Measurements from ENCODE around the gene POLA2.
"Not testable (repeated sequence)": the region's sequence is repeated elsewhere in the genome, so short reads cannot be mapped to it uniquely, and the experiment has no call there.

POLA2 gene, protein sequence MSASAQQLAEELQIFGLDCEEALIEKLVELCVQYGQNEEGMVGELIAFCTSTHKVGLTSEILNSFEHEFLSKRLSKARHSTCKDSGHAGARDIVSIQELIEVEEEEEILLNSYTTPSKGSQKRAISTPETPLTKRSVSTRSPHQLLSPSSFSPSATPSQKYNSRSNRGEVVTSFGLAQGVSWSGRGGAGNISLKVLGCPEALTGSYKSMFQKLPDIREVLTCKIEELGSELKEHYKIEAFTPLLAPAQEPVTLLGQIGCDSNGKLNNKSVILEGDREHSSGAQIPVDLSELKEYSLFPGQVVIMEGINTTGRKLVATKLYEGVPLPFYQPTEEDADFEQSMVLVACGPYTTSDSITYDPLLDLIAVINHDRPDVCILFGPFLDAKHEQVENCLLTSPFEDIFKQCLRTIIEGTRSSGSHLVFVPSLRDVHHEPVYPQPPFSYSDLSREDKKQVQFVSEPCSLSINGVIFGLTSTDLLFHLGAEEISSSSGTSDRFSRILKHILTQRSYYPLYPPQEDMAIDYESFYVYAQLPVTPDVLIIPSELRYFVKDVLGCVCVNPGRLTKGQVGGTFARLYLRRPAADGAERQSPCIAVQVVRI

GRCh38 chr11:65261591-65262380, at the start of gene POLA2:
POLA2 (plus strand) TSS chr11:65261962; CDS start chr11:65262293, 331 bp downstream.
- peak; percentile 77 to 89 for DNase-seq

DNA sequence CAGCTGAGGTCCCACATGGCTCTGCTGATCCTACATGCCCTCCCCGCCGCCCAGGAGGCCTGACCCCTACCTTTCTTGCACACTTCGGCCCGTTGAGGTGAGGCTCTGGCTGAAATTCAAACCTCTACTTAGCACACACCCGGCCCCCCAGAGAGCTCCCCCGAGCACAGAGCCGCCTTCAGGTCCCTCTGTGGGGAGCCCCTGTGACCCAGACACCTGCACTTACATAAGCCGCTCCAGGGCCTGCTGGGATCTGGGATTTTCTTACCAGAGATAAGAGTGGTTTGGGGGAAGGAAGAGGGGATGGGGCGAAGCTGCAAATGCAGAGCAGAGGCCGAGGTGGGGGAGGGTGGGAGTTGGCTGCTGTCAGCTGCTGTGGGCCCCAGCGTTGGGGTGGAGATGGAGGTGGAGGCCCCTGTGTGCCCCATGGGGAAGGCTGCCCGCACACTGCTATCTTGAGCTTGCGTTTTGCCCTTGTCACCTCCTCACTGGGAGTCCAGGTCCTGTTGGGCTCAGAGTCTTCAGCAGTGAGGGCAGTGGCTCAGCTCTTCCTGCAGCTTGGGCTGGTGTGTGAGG, 49.4 kb upstream of the POLA2 start:
- DNase-seq, result no peak

GRCh38 chr11:65213322-65214211, 48.2 kb upstream of the POLA2 start:
- DNase-seq, result no peak

DNA sequence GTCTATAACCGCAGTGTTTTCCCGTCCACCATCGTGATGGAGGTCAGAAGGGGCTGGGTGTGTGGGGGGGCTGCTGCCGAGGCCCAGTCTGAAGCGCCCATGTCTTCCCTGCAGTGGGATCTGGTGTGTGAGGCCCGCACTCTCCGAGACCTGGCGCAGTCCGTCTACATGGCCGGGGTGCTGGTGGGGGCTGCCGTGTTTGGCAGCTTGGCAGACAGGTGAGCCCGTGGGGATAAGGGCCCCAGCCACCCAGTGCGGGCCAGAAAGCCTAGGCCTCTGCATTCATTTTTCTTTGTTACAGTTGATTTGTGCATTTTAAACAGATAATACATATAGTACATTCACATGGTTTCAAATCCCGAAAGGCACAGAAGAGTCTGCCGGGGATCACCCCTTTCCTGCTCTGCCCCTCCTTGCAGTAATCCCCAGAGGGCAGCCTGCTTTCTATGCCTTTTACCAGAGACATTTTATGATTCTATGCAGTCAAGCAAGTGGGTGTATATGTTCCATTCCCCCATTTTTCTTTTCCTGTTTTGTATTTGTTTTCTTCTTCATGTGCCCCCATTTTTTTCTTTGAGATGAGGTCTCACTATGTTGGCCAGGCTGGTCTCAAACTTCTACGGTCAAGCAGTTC, 47.4 kb upstream of the POLA2 start:
- no peak for DNase-seq

GRCh38 chr11:65215441-65216076, 46.2 kb upstream of the POLA2 start:
- DNase-seq, result no peak

DNA sequence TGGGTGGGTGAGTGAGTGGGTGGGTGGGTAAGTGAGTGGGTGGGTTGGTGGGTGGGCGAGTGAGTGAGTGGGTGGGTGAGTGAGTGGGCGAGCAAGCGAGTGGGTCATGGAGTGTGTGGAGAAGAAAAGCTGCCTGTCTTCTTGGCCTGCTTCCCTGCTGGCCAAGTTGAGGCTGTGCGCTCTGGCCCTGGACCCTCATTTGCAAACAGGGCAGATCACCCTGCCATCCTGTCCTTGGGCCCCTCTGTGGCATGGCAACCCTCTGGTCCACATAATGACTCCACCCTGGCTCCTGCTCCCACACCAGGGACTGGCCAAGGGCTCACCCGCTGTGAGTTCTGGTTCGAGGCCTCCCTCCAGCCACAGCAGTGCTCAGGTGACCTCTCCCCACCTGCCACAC, 44.9 kb upstream of the POLA2 start:
- DNase-seq, result no peak

DNA sequence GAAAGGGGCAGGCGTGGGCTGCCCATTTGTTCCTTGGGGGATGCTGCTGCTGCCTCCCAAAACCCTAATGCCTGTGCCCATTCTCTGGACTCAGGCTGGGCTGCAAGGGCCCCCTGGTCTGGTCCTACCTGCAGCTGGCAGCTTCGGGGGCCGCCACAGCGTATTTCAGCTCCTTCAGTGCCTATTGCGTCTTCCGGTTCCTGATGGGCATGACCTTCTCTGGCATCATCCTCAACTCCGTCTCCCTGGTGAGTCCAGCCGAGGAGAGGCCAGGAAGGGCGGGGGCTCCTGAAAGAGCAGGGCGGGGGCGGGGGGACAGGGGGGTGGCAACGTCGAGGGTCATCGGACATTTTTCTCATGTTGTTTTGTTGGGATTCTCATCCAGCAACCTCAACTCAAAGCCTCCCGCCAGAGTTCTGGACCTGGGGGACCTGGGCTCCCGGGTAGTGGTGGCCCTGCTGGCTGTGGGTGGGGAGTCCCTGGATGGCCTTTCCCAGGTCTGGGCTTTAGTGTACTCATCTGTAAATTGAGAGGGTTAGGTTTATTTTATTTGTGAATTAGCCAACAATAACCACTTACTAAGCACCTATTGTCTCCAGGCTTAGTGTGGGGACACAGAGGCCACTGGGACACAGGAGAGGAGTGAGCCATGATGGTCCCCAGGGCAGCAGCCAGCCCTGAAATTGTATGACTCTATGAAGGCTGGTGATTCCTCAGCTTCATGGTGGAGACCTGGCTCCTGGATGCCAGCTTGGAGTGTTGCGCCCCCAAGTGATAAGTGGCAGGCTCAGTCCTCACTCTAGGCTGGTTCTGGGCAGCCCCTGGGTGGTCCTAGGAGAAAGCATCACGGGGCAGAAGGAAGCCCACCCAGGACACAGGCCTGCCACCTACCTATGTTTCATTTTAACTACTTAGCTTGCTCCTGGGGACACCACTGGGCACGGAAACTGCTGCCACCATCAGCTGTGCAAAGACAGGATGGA, 44.0 kb upstream of the POLA2 start:
- DNase-seq, result no peak

DNA sequence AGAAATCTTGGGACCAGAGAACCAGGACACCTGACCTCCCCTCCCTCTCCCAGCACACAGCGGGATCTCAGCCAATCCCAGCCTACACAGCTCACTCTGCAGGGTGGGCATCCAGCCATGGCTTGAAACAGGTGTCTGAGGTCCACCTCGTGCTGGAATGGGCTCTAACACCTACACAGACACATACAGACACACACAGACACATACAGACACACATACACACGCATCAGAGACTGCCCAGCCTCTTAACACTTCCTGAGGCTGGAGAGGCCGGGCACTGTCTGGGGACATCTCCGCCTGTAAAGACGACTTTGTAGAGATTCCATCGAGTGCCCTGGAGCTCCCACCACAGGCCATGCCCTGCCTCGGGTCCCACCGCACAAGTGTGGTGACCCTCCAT, 43.3 kb upstream of the POLA2 start:
- DNase-seq, result no peak

- DNase-seq, result no peak
Measured at GRCh38 chr11:65219930-65220213, 41.9 kb upstream of the POLA2 start.

DNA sequence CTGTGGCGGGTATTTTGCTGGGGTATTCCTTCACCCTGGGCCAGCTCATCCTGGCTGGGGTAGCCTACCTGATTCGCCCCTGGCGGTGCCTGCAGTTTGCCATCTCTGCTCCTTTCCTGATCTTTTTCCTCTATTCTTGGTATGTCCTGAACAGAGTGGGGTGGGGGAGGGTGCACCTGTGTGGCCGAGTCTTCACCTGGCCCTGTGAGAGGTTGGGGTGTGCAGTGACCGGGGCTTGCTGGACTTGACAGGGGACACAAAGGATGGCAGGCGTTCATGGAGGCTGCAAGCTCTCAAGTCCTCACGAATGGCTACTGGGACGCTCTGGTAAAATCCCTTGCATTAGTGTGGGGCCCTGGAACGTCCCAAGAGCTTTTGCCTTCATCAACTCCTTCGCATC, 40.7 kb upstream of the POLA2 start:
- DNase-seq, result no peak

- DNase-seq, result no peak
Measured at GRCh38 chr11:65223011-65223410, 38.8 kb upstream of the POLA2 start.

DNA sequence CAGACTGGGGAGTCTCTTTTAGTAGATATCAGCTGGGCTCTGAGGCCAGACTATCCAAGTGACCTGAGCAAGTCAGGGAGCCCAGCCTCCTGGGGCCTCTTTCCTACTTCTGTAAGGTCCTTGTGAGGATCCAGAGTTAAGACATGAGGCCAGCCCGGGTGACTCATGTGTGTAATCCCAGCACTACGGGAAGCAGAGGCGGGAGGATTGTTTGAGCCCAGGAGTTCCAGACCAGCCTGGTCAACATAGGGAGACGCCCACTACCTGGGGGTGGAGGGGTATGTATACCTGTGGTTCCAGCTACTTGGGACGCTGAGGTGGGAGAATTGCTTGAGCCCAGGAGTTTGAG, 36.9 kb upstream of the POLA2 start:
- DNase-seq, result no peak

DNA sequence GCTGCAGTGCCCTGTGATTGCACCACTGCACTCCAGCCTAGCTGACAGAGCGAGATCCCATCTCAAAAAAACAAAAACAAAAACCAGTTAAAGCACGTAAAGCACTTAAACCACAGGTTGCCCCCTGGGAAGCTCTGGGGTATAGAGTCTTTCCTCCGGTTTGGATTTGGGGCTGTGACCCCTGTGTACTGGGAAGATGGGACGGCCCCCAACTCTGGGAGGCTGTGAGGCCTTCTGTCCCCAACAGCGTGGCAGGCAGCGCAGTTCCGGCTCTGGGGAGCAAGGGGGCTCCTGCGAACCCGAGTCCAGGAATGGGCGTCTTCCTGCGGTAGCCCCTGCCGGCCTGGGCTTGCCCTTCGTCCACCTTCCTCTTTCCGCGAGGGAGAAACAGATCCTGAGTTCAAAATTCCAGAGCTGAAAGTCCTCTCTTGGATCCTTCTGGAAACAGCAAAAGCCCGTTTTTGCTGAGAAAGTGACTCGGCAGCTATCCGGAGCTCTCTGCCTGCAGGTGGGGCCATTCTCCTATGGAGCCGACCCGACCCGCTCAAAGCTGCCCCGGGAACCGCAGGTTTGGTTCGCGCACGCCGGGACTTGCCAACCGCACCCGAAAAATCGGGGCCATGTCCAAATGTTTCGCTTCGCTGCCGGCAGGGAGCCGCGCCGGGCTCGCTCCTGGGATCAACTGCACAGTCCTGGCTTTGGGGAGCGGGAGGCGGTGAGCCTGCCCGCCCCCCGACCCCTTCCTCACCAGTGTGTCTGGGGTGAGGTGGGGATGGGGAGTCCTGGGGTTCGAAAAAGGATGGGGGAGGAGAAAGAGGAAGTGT, 36.3 kb upstream of the POLA2 start:
- peak in 1 of 2 donors; percentile 18 for DNase-seq

- DNase-seq, result no peak
Measured at GRCh38 chr11:65226103-65226442, 35.7 kb upstream of the POLA2 start.

DNA sequence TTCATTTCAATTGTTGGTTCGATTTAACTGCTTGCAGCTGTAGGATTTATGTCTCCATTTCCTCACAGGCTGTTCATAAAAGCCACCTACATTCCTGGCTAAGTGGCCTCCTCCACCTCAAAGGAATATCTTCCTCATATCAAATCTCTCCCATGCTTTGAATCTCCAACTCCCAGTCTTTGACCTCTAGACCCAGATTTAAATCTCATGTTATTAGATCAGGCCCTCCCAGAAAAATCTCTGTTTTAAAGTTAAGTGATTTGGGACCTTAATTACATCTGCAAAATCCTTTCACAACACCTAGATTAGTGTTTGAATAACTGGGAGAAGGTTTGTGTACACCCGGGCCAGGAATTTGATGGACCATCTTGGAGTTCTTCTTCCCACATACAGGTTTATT, 33.9 kb upstream of the POLA2 start:
- no peak for DNase-seq

DNA sequence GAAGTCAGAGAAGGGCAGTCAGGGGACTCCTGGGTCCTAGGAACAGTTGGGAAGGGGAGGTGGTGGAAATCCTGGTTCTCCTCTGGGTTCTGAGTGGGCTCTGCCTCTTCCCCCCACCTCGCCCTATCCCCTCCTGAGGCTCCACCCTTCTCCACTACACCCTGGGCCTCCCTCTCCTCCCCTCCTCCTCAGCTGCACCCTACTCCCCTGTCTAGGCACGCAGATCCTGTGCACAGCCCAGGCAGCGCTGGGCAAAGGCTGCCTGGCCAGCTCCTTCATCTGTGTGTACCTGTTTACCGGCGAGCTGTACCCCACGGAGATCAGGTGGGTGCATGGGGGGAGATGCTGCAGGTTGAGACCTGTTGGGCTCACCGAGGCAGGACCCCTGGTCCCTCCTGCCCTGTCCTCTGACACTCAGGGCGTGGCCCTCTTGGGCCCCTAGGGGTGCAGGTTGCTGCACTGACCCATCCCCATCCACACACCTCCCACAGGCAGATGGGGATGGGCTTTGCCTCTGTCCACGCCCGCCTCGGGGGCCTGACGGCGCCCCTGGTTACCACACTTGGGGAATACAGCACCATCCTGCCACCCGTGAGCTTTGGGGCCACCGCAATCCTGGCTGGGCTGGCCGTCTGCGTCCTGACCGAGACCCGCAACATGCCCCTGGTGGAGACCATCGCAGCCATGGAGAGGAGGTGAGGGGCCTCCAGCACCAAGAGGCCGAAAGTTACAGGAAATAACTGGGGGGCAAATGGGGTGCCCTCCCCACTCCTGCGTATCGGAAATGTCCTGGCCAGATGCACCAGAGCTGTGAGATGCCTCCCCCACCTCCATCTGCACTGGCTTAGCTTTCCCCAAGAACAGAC, 25.3 kb upstream of the POLA2 start:
- no peak for DNase-seq

- not testable (repeated sequence) for DNase-seq
Measured at GRCh38 chr11:65238302-65238701, 23.5 kb upstream of the POLA2 start.

- DNase-seq, result no peak
Measured at GRCh38 chr11:65241134-65241533, 20.6 kb upstream of the POLA2 start.

DNA sequence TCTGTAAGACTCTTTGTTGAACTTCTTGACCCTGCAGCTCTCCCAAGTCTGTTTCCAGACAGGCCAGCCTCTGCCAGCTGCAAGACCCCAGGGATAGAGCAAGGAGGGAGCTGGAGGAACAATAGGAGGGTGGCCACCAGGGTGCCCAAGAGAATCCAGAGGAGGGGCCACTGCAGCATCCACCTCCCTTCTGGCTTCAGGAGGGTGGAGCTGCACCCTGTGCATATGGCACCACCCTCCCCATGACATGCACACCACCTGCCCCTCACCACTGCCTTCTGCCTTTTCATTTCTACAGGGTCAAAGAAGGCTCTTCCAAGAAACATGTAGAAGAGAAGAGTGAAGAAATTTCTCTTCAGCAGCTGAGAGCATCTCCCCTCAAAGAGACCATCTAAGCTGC, 20.1 kb upstream of the POLA2 start:
- DNase-seq, result no peak

Measured in bone marrow (tissue), 2 donors.